GM23338 (cell line): Measurements from ENCODE around the gene ADD1. TPM values are rescaled to one million over a fixed set of nuclear protein-coding genes. Genes with fewer than 3 reads are reported as not detected.

ENCODE experiments used
- ATAC-seq: fragments of 200-7000 bp; cut with Tn5 transposase; 3 replicates; pipeline ENCODE4 v1.9.1; 2020
- DNase-seq: peaks from one replicate; pipeline ENCODE4 v3.0.0-alpha.2; 2015; ENCODE audit warnings: low spot score
- H2AFZ ChIP-seq: fragments of 200-600 bp; sonication (generic); 2 replicates; pipeline ENCODE4 v1.8.0; 2016; ENCODE audit warnings: antibody characterized with exemption, mild to moderate bottlenecking, moderate library complexity
- H3F3A ChIP-seq: fragments of 200-600 bp; sonication (generic); replicated peaks from 2 replicates; pipeline ENCODE4 v1.8.0; 2017; ENCODE audit warnings: antibody characterized with exemption, mixed run types, low read depth
- H3K27ac ChIP-seq: fragments of 200-600 bp; sonication (generic); 2 replicates; pipeline ENCODE4 v1.6.1; 2016; ENCODE audit warnings: low read depth
- H3K27me3 ChIP-seq: fragments of 200-600 bp; sonication (generic); 2 replicates; pipeline ENCODE4 v1.8.0; 2016; ENCODE audit warnings: mild to moderate bottlenecking, mixed run types, moderate library complexity; ENCODE audit not compliant: insufficient read depth
- H3K36me3 ChIP-seq: fragments of 200-600 bp; sonication (generic); 2 replicates; pipeline ENCODE4 v1.8.0; 2016; ENCODE audit warnings: mild to moderate bottlenecking; ENCODE audit not compliant: insufficient read depth
- H3K4me1 ChIP-seq: fragments of 200-600 bp; sonication (generic); 2 replicates; pipeline ENCODE4 v1.8.0; 2016; ENCODE audit warnings: mild to moderate bottlenecking, moderate library complexity; ENCODE audit not compliant: insufficient read depth
- H3K4me2 ChIP-seq: fragments of 200-600 bp; sonication (generic); 2 replicates; pipeline ENCODE4 v1.7.1; 2017; ENCODE audit warnings: mixed run types
- H3K4me3 ChIP-seq: fragments of 200-600 bp; sonication (generic); 2 replicates; pipeline ENCODE4 v1.6.1; 2016; ENCODE audit warnings: mixed run types
- H3K79me2 ChIP-seq: fragments of 200-600 bp; sonication (generic); replicated peaks from 2 replicates; pipeline ENCODE4 v1.8.0; 2017; ENCODE audit warnings: mild to moderate bottlenecking; ENCODE audit not compliant: insufficient read depth
- H3K9me2 ChIP-seq: fragments of 200-600 bp; sonication (generic); 2 replicates; pipeline ENCODE4 v1.8.0; 2017; ENCODE audit not compliant: insufficient read depth
- H4K20me1 ChIP-seq: fragments of 200-600 bp; sonication (generic); replicated peaks from 2 replicates; pipeline ENCODE4 v1.8.0; 2017; ENCODE audit warnings: mild to moderate bottlenecking; ENCODE audit not compliant: insufficient read depth
- H3K27ac Mint-ChIP-seq: 2 replicates; pipeline ENCODE4 v1.8.0; 2020; ENCODE audit warnings: inconsistent platforms, mild to moderate bottlenecking, moderate library complexity, mixed read lengths
- H3K27me3 Mint-ChIP-seq: 3 replicates; pipeline ENCODE4 v1.8.0; 2022; ENCODE audit warnings: low read depth, mild to moderate bottlenecking, moderate library complexity, mixed read lengths, inconsistent platforms; ENCODE audit not compliant: insufficient read depth, poor library complexity
- H3K36me3 Mint-ChIP-seq: 3 replicates; pipeline ENCODE4 v1.8.0; 2021; ENCODE audit warnings: low read depth, mild to moderate bottlenecking, inconsistent platforms, moderate library complexity, mixed read lengths
- H3K4me1 Mint-ChIP-seq: 3 replicates; pipeline ENCODE4 v1.8.0; 2020; ENCODE audit warnings: mild to moderate bottlenecking, inconsistent platforms, mixed read lengths
- H3K4me3 Mint-ChIP-seq: 3 replicates; pipeline ENCODE4 v1.8.0; 2021; ENCODE audit warnings: moderate library complexity, mild to moderate bottlenecking, inconsistent platforms, mixed read lengths
- H3K9me3 Mint-ChIP-seq: 3 replicates; pipeline ENCODE4 v1.8.0; 2020; ENCODE audit warnings: moderate library complexity, mild to moderate bottlenecking, inconsistent platforms, mixed read lengths
- CREB1 ChIP-seq: fragments of 250-450 bp; sonication (Bioruptor Pico); IDR thresholded peaks from 2 replicates; pipeline ENCODE4 v1.5.0; 2020; ENCODE audit warnings: low read depth, mild to moderate bottlenecking, moderate library complexity
- CTCF ChIP-seq, 2 experiments: fragments of 200-600 bp in 1 of 2; sonication (generic) in 1 of 2; conservative IDR thresholded peaks; 2 replicates each; pipeline versions ENCODE4 v1.5.1 to v1.6.1; 2016 to 2017; ENCODE audit warnings: antibody characterized with exemption in 2 of 2, low read depth in 2 of 2, mild to moderate bottlenecking in 2 of 2, moderate library complexity in 1 of 2
- EZH2 ChIP-seq: fragments of 200-600 bp; sonication (generic); IDR thresholded peaks from one replicate; pipeline ENCODE4 v1.8.0; 2017; ENCODE audit warnings: antibody characterized with exemption, mild to moderate bottlenecking, low read depth; ENCODE audit not compliant: unreplicated experiment
- EZH2phosphoT487 ChIP-seq: fragments of 200-600 bp; sonication (generic); IDR thresholded peaks from one replicate; pipeline ENCODE4 v1.8.1; 2018; ENCODE audit warnings: antibody characterized with exemption; ENCODE audit not compliant: unreplicated experiment
- JUNB ChIP-seq: IDR thresholded peaks from one replicate; pipeline ENCODE4 v1.6.1; 2016; ENCODE audit warnings: antibody characterized with exemption; ENCODE audit not compliant: unreplicated experiment
- NANOG ChIP-seq: IDR thresholded peaks from 2 replicates; pipeline ENCODE4 v1.6.1; 2016; ENCODE audit warnings: antibody characterized with exemption, borderline replicate concordance
- POLR2AphosphoS5 ChIP-seq: IDR thresholded peaks from 2 replicates; pipeline ENCODE4 v1.6.1; 2016; ENCODE audit warnings: antibody characterized with exemption, low read depth
- STAT1 ChIP-seq: IDR thresholded peaks from one replicate; pipeline ENCODE4 v1.6.1; 2016; ENCODE audit warnings: antibody characterized with exemption; ENCODE audit not compliant: unreplicated experiment
- ZNF114 ChIP-seq: fragments of 250-450 bp; sonication (Bioruptor Pico); IDR thresholded peaks from 2 replicates; pipeline ENCODE4 v1.5.0; 2020; ENCODE audit warnings: mild to moderate bottlenecking, moderate library complexity
- ZNF331 ChIP-seq: fragments of 250-450 bp; sonication (Bioruptor Pico); IDR thresholded peaks from 2 replicates; pipeline ENCODE4 v1.5.0; 2020; ENCODE audit warnings: low read depth, mild to moderate bottlenecking, moderate library complexity
- ZNF462 ChIP-seq: fragments of 250-450 bp; sonication (Bioruptor Pico); IDR thresholded peaks from 2 replicates; pipeline ENCODE4 v1.5.0; 2020; ENCODE audit warnings: mild to moderate bottlenecking, moderate library complexity
- polyA plus RNA-seq: library from polyadenylated mRNA; unstranded; fragments of >200 nt; fragmentation: Nextera tagmentation; extraction: Ambion mirVana; gene quantifications from 2 replicates; pipeline ENCODE4 v1.2.1, GENCODE V29; 2016
- total RNA-seq: library from RNA; depleted of rRNA; stranded (reverse); fragments of >200 nt; shearing (Covaris generic); gene quantifications from 2 replicates; pipeline ENCODE4 v1.2.3, GENCODE V29; 2014
- TF ChIP-seq, protein P1 (sequence below): IDR thresholded peaks from one replicate; pipeline ENCODE4 v1.6.1; 2018; ENCODE audit warnings: antibody characterized with exemption; ENCODE audit not compliant: unreplicated experiment
- TF ChIP-seq, protein P2 (sequence below): IDR thresholded peaks from 2 replicates; pipeline ENCODE4 v1.6.1; 2016; ENCODE audit warnings: antibody characterized with exemption

The ADD1 gene
- total and polyA plus RNA-seq, 2 experiments from 2014 or later: 126 to 144 TPM

GRCh38 chr4:2847302-2847871 lies 3.7 kb downstream of the ADD1 start:
- DNase-seq (no peak), ATAC-seq (no peak)
- H3K27me3 ChIP-seq: no peaks in the 10 kb centered on the region
- no peak overlapping the region for H3K27ac ChIP-seq
- H3K4me2 ChIP-seq: no peak overlapping the region
- no peaks in the 10 kb centered on the region for H3F3A ChIP-seq
- peaks cover 4% of the 10 kb centered on the region; the same call in 1 of the 2 replicates for H3K4me1 ChIP-seq
- Mint-ChIP-seq H3K9me3 (no peaks in the 10 kb centered on the region), H3K27me3 (peaks cover 3% of the 10 kb centered on the region), H3K4me1 (peaks cover 16% of the 10 kb centered on the region), H3K36me3 (no peaks in the 10 kb centered on the region; the same call in 2 of the 3 replicates), H3K4me3 (no peak overlapping the region), H3K27ac (no peak overlapping the region)
- no peaks in the 10 kb centered on the region for H3K9me2 ChIP-seq
- peaks cover 21% of the 10 kb centered on the region; the same call in 1 of the 2 replicates for H4K20me1 ChIP-seq
- H3K79me2 ChIP-seq: peaks cover 82% of the 10 kb centered on the region
- no peak overlapping the region for H2AFZ ChIP-seq
- TF ChIP-seq ZNF114 (CRISPR knock-in tag) (no peak), JUNB (no peak), ZNF331 (CRISPR knock-in tag) (no peak), EZH2phosphoT487 (no peak), POLR2AphosphoS5 (no peak), STAT1 (no peak), CREB1 (no peak), NANOG (no peak), EZH2 (no peak), ZNF462 (no peak), CTCF (conservative IDR thresholded peaks at IDR 0.05; ENCODE audit: low read depth in 2 of 2) (no peak)
- TF ChIP-seq, protein P1, sequence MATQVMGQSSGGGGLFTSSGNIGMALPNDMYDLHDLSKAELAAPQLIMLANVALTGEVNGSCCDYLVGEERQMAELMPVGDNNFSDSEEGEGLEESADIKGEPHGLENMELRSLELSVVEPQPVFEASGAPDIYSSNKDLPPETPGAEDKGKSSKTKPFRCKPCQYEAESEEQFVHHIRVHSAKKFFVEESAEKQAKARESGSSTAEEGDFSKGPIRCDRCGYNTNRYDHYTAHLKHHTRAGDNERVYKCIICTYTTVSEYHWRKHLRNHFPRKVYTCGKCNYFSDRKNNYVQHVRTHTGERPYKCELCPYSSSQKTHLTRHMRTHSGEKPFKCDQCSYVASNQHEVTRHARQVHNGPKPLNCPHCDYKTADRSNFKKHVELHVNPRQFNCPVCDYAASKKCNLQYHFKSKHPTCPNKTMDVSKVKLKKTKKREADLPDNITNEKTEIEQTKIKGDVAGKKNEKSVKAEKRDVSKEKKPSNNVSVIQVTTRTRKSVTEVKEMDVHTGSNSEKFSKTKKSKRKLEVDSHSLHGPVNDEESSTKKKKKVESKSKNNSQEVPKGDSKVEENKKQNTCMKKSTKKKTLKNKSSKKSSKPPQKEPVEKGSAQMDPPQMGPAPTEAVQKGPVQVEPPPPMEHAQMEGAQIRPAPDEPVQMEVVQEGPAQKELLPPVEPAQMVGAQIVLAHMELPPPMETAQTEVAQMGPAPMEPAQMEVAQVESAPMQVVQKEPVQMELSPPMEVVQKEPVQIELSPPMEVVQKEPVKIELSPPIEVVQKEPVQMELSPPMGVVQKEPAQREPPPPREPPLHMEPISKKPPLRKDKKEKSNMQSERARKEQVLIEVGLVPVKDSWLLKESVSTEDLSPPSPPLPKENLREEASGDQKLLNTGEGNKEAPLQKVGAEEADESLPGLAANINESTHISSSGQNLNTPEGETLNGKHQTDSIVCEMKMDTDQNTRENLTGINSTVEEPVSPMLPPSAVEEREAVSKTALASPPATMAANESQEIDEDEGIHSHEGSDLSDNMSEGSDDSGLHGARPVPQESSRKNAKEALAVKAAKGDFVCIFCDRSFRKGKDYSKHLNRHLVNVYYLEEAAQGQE: no peak
- TF ChIP-seq, protein P2, sequence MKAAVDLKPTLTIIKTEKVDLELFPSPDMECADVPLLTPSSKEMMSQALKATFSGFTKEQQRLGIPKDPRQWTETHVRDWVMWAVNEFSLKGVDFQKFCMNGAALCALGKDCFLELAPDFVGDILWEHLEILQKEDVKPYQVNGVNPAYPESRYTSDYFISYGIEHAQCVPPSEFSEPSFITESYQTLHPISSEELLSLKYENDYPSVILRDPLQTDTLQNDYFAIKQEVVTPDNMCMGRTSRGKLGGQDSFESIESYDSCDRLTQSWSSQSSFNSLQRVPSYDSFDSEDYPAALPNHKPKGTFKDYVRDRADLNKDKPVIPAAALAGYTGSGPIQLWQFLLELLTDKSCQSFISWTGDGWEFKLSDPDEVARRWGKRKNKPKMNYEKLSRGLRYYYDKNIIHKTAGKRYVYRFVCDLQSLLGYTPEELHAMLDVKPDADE: no peak
- H3K36me3 ChIP-seq: no peaks in the 10 kb centered on the region
- H3K4me3 ChIP-seq: no peak overlapping the region
